Measurements from ENCODE around the gene LYSMD2. TPM values are rescaled to one million over a fixed set of nuclear protein-coding genes. Genes with fewer than 3 reads are reported as not detected.

The LYSMD2 gene
- total RNA-seq, 1 donor from 2014 or later: not detected

- Mint-ChIP-seq H3K4me3 (no peak overlapping the region), H3K4me1 (no peaks in the 10 kb centered on the region)
These were observed 34.3 kb upstream of the LYSMD2 start for GRCh38 chr15:51771773-51772172.

GRCh38 chr15:51770902-51771301 is 33.4 kb upstream of the LYSMD2 start:
- TF ChIP-seq, protein P1, sequence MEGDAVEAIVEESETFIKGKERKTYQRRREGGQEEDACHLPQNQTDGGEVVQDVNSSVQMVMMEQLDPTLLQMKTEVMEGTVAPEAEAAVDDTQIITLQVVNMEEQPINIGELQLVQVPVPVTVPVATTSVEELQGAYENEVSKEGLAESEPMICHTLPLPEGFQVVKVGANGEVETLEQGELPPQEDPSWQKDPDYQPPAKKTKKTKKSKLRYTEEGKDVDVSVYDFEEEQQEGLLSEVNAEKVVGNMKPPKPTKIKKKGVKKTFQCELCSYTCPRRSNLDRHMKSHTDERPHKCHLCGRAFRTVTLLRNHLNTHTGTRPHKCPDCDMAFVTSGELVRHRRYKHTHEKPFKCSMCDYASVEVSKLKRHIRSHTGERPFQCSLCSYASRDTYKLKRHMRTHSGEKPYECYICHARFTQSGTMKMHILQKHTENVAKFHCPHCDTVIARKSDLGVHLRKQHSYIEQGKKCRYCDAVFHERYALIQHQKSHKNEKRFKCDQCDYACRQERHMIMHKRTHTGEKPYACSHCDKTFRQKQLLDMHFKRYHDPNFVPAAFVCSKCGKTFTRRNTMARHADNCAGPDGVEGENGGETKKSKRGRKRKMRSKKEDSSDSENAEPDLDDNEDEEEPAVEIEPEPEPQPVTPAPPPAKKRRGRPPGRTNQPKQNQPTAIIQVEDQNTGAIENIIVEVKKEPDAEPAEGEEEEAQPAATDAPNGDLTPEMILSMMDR (IDR thresholded peaks at IDR 0.05): no peak
- TF ChIP-seq EZH2 (IDR thresholded peaks at IDR 0.05) (no peak), EZH2phosphoT487 (IDR thresholded peaks at IDR 0.05) (no peak)
- H3K36me3 Mint-ChIP-seq: peaks cover 2% of the 10 kb centered on the region
- no peaks in the 10 kb centered on the region for H3K9me3 Mint-ChIP-seq
- no peaks in the 10 kb centered on the region for H3K27me3 ChIP-seq
- peaks cover 2% of the 10 kb centered on the region for H3K4me1 ChIP-seq
- no peak for DNase-seq (ENCODE audit: low spot score)
- no peak overlapping the region for H3K4me3 Mint-ChIP-seq
- H3K4me3 ChIP-seq: no peak overlapping the region
- H3K4me2 ChIP-seq: no peak overlapping the region
- no peak overlapping the region for H3K27ac ChIP-seq
- no peaks in the 10 kb centered on the region for H3K79me2 ChIP-seq (ENCODE audit: low read depth)
- no peaks in the 10 kb centered on the region for H3F3A ChIP-seq (ENCODE audit: low read depth)
- no peaks in the 10 kb centered on the region for H4K20me1 ChIP-seq (ENCODE audit: low read depth)
- no peaks in the 10 kb centered on the region for H3K9me3 ChIP-seq (ENCODE audit: low read depth)
- peaks cover 3% of the 10 kb centered on the region for H3K27me3 Mint-ChIP-seq (ENCODE audit: insufficient read depth, low read depth)
- H3K9ac ChIP-seq: no peak overlapping the region
- no peaks in the 10 kb centered on the region for H3K4me1 Mint-ChIP-seq
- no peaks in the 10 kb centered on the region for H3K36me3 ChIP-seq
- no peak overlapping the region for H2AFZ ChIP-seq (replicated peaks)
- no peak overlapping the region for H3K27ac Mint-ChIP-seq

More at GRCh38 chr15:51771773-51772172, 34.3 kb upstream of the LYSMD2 start:
- Histone ChIP-seq H3K4me2 (no peak overlapping the region), H3K27me3 (no peaks in the 10 kb centered on the region), H3F3A (ENCODE audit: low read depth) (no peaks in the 10 kb centered on the region), H3K4me3 (no peak overlapping the region), H3K36me3 (no peaks in the 10 kb centered on the region), H4K20me1 (ENCODE audit: low read depth) (no peaks in the 10 kb centered on the region), H2AFZ (replicated peaks) (no peak overlapping the region), H3K27ac (no peak overlapping the region), H3K4me1 (no peaks in the 10 kb centered on the region), H3K79me2 (ENCODE audit: low read depth) (no peaks in the 10 kb centered on the region), H3K9ac (no peak overlapping the region), H3K9me3 (ENCODE audit: low read depth) (no peaks in the 10 kb centered on the region)
- Mint-ChIP-seq H3K36me3 (peaks cover 2% of the 10 kb centered on the region), H3K9me3 (no peaks in the 10 kb centered on the region), H3K27me3 (ENCODE audit: insufficient read depth, low read depth) (peaks cover 6% of the 10 kb centered on the region), H3K27ac (no peak overlapping the region)
- no peak for DNase-seq (ENCODE audit: low spot score)
- no peak for TF ChIP-seq EZH2phosphoT487 (IDR thresholded peaks at IDR 0.05)
- TF ChIP-seq, protein P1 (IDR thresholded peaks at IDR 0.05): no peak
- no peak for TF ChIP-seq EZH2 (IDR thresholded peaks at IDR 0.05)

- H4K20me1 ChIP-seq (ENCODE audit: low read depth): no peaks in the 10 kb centered on the region
- H2AFZ ChIP-seq (replicated peaks): no peak overlapping the region
- H3K4me2 ChIP-seq: no peak overlapping the region
- Mint-ChIP-seq H3K27ac (no peak overlapping the region), H3K27me3 (ENCODE audit: insufficient read depth, low read depth) (no peaks in the 10 kb centered on the region), H3K36me3 (peaks cover 2% of the 10 kb centered on the region), H3K4me3 (no peak overlapping the region), H3K9me3 (no peaks in the 10 kb centered on the region), H3K4me1 (no peaks in the 10 kb centered on the region)
- no peaks in the 10 kb centered on the region for H3K9me3 ChIP-seq (ENCODE audit: low read depth)
- no peaks in the 10 kb centered on the region for H3K79me2 ChIP-seq (ENCODE audit: low read depth)
- H3K9ac ChIP-seq: no peak overlapping the region
- no peaks in the 10 kb centered on the region for H3F3A ChIP-seq (ENCODE audit: low read depth)
- DNase-seq (ENCODE audit: low spot score): no peak
- no peak for TF ChIP-seq EZH2phosphoT487 (IDR thresholded peaks at IDR 0.05)
- TF ChIP-seq, protein P1 (IDR thresholded peaks at IDR 0.05): no peak
- no peak for TF ChIP-seq EZH2 (IDR thresholded peaks at IDR 0.05)
- no peak overlapping the region for H3K27ac ChIP-seq
- H3K27me3 ChIP-seq: no peaks in the 10 kb centered on the region
- H3K36me3 ChIP-seq: no peaks in the 10 kb centered on the region
- H3K4me3 ChIP-seq: no peak overlapping the region
- H3K4me1 ChIP-seq: peaks cover 6% of the 10 kb centered on the region
These were observed 30.6 kb upstream of the LYSMD2 start for GRCh38 chr15:51768018-51768417.

Measured in neural progenitor cell (in vitro differentiated cells).